ENCODE results near the gene POLA2.
"Not testable (repeated sequence)": the region's sequence is repeated elsewhere in the genome, so short reads cannot be mapped to it uniquely, and the experiment has no call there.

Gene POLA2

GRCh38 chr11:65261591-65262380 lies at the start of gene POLA2:
Gene POLA2 (plus strand): TSS chr11:65261962. CDS start chr11:65262293, 331 bp downstream.
- DNase-seq = peak; percentile 97

DNA sequence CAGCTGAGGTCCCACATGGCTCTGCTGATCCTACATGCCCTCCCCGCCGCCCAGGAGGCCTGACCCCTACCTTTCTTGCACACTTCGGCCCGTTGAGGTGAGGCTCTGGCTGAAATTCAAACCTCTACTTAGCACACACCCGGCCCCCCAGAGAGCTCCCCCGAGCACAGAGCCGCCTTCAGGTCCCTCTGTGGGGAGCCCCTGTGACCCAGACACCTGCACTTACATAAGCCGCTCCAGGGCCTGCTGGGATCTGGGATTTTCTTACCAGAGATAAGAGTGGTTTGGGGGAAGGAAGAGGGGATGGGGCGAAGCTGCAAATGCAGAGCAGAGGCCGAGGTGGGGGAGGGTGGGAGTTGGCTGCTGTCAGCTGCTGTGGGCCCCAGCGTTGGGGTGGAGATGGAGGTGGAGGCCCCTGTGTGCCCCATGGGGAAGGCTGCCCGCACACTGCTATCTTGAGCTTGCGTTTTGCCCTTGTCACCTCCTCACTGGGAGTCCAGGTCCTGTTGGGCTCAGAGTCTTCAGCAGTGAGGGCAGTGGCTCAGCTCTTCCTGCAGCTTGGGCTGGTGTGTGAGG lies 49.4 kb upstream of the POLA2 start:
- DNase-seq = no peak

DNA sequence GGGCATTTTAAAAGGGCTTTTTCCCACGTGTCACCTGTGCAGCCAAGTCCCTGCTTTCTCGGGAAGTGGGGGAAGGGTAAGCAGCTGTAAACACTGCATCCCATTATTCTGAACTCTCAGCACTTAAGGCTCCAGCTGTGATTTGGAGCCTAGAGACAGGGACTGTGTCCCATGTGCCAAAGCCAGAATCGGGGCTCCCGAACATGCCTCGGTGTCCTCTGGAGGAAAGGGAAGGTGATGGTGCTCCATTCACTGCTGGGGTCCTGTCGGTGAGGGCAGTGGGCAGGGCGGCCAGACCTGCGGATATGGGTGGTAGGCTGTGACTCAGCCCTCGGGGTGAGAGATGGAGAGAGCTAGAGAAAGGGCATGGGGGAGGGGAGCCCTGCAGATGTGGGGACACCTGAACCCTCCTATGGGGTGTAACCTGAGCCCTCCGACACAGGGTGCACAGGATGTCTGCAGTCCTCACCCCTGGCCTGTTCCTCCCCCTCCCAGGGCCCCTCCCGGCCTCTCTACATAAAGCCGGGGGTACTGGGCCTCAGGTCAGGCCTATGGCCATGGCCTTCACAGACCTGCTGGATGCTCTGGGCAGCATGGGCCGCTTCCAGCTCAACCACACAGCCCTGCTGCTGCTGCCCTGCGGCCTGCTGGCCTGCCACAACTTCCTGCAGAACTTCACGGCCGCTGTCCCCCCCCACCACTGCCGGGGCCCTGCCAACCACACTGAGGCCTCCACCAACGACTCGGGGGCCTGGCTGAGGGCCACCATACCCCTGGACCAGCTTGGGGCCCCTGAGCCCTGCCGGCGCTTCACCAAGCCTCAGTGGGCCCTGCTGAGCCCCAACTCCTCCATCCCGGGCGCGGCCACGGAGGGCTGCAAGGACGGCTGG lies 48.2 kb upstream of the POLA2 start:
- DNase-seq = no peak

DNA sequence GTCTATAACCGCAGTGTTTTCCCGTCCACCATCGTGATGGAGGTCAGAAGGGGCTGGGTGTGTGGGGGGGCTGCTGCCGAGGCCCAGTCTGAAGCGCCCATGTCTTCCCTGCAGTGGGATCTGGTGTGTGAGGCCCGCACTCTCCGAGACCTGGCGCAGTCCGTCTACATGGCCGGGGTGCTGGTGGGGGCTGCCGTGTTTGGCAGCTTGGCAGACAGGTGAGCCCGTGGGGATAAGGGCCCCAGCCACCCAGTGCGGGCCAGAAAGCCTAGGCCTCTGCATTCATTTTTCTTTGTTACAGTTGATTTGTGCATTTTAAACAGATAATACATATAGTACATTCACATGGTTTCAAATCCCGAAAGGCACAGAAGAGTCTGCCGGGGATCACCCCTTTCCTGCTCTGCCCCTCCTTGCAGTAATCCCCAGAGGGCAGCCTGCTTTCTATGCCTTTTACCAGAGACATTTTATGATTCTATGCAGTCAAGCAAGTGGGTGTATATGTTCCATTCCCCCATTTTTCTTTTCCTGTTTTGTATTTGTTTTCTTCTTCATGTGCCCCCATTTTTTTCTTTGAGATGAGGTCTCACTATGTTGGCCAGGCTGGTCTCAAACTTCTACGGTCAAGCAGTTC lies 47.4 kb upstream of the POLA2 start:
- no peak for DNase-seq

GRCh38 chr11:65215441-65216076 lies 46.2 kb upstream of the POLA2 start:
- no peak for DNase-seq

DNA sequence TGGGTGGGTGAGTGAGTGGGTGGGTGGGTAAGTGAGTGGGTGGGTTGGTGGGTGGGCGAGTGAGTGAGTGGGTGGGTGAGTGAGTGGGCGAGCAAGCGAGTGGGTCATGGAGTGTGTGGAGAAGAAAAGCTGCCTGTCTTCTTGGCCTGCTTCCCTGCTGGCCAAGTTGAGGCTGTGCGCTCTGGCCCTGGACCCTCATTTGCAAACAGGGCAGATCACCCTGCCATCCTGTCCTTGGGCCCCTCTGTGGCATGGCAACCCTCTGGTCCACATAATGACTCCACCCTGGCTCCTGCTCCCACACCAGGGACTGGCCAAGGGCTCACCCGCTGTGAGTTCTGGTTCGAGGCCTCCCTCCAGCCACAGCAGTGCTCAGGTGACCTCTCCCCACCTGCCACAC lies 44.9 kb upstream of the POLA2 start:
- DNase-seq = no peak

DNA sequence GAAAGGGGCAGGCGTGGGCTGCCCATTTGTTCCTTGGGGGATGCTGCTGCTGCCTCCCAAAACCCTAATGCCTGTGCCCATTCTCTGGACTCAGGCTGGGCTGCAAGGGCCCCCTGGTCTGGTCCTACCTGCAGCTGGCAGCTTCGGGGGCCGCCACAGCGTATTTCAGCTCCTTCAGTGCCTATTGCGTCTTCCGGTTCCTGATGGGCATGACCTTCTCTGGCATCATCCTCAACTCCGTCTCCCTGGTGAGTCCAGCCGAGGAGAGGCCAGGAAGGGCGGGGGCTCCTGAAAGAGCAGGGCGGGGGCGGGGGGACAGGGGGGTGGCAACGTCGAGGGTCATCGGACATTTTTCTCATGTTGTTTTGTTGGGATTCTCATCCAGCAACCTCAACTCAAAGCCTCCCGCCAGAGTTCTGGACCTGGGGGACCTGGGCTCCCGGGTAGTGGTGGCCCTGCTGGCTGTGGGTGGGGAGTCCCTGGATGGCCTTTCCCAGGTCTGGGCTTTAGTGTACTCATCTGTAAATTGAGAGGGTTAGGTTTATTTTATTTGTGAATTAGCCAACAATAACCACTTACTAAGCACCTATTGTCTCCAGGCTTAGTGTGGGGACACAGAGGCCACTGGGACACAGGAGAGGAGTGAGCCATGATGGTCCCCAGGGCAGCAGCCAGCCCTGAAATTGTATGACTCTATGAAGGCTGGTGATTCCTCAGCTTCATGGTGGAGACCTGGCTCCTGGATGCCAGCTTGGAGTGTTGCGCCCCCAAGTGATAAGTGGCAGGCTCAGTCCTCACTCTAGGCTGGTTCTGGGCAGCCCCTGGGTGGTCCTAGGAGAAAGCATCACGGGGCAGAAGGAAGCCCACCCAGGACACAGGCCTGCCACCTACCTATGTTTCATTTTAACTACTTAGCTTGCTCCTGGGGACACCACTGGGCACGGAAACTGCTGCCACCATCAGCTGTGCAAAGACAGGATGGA lies 44.0 kb upstream of the POLA2 start:
- no peak for DNase-seq

GRCh38 chr11:65218446-65218845 lies 43.3 kb upstream of the POLA2 start:
- no peak for DNase-seq

- DNase-seq = no peak
These were observed 41.9 kb upstream of the POLA2 start for GRCh38 chr11:65219930-65220213.

DNA sequence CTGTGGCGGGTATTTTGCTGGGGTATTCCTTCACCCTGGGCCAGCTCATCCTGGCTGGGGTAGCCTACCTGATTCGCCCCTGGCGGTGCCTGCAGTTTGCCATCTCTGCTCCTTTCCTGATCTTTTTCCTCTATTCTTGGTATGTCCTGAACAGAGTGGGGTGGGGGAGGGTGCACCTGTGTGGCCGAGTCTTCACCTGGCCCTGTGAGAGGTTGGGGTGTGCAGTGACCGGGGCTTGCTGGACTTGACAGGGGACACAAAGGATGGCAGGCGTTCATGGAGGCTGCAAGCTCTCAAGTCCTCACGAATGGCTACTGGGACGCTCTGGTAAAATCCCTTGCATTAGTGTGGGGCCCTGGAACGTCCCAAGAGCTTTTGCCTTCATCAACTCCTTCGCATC lies 40.7 kb upstream of the POLA2 start:
- DNase-seq = no peak

DNA sequence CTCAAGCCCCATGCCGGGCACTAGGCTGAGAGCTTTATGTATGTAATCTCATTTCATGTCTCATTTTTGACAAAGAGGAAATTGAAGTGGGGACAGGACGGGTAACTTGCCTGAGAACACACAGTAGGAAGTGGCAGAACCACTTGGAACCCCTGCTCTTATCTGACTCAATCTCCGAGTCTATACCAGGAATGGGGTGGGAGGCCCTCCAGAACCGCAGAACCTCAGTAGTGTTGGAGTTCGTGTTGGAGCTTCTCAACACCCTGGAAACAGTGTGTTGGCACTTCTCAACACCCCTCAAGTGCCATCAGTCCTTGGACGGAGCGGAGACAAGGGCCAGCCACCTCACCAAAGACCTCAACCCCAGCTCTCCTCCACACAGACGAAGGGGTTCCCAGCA lies 38.8 kb upstream of the POLA2 start:
- no peak for DNase-seq

- peak; percentile 65 for DNase-seq
These were observed 36.9 kb upstream of the POLA2 start for GRCh38 chr11:65224930-65225278.

DNA sequence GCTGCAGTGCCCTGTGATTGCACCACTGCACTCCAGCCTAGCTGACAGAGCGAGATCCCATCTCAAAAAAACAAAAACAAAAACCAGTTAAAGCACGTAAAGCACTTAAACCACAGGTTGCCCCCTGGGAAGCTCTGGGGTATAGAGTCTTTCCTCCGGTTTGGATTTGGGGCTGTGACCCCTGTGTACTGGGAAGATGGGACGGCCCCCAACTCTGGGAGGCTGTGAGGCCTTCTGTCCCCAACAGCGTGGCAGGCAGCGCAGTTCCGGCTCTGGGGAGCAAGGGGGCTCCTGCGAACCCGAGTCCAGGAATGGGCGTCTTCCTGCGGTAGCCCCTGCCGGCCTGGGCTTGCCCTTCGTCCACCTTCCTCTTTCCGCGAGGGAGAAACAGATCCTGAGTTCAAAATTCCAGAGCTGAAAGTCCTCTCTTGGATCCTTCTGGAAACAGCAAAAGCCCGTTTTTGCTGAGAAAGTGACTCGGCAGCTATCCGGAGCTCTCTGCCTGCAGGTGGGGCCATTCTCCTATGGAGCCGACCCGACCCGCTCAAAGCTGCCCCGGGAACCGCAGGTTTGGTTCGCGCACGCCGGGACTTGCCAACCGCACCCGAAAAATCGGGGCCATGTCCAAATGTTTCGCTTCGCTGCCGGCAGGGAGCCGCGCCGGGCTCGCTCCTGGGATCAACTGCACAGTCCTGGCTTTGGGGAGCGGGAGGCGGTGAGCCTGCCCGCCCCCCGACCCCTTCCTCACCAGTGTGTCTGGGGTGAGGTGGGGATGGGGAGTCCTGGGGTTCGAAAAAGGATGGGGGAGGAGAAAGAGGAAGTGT lies 36.3 kb upstream of the POLA2 start:
- peak; percentile 59 for DNase-seq

- DNase-seq = no peak
These were observed 35.7 kb upstream of the POLA2 start for GRCh38 chr11:65226103-65226442.

DNA sequence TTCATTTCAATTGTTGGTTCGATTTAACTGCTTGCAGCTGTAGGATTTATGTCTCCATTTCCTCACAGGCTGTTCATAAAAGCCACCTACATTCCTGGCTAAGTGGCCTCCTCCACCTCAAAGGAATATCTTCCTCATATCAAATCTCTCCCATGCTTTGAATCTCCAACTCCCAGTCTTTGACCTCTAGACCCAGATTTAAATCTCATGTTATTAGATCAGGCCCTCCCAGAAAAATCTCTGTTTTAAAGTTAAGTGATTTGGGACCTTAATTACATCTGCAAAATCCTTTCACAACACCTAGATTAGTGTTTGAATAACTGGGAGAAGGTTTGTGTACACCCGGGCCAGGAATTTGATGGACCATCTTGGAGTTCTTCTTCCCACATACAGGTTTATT lies 33.9 kb upstream of the POLA2 start:
- no peak for DNase-seq

- DNase-seq = no peak
These were observed 25.3 kb upstream of the POLA2 start for GRCh38 chr11:65236194-65237059.

- DNase-seq = not testable (repeated sequence)
These were observed 23.5 kb upstream of the POLA2 start for GRCh38 chr11:65238302-65238701.

DNA sequence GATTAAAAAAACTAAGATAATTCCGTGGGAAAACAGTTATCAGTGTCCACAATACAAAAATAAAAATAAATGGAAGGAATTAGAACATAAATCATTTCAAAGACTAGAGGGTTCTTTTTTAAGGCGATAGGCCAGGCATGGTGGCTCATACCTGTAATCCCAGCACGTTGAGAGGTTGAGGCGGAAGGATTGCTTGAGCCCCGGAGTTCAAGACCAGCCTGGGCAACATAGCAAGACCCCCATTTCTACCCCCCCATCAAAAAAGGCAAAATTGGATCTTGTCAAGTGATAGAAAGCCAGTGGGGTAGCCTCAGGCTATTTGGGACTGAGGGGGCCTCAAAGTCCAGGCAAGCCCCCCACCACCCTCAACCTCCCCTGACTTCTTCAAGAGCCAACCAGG lies 20.6 kb upstream of the POLA2 start:
- no peak for DNase-seq

- DNase-seq = no peak
These were observed 20.1 kb upstream of the POLA2 start for GRCh38 chr11:65241692-65242091.

GRCh38 chr11:65242389-65242788 lies 19.4 kb upstream of the POLA2 start:
- DNase-seq = no peak

Measured in fibroblast of skin of right biceps (primary cell).